Endothelial cell of umbilical vein (primary cell): ENCODE data around the gene NAV2. TPM values are rescaled to one million over a fixed set of nuclear protein-coding genes. Genes with fewer than 3 reads are reported as not detected.

Experiments
- BruUV-seq: library from RNA; stranded (reverse); fragments of 400-500 nt; replicated peaks from 2 replicates; lab custom pipeline; 2021; lab: Mats Ljungman, UMichigan
- CTCF ChIA-PET: fragments of 300-600, 350-600 bp; sonication (Branson Sonifier 250); formaldehyde crosslinking; loops from one replicate; lab custom pipeline; 2021; ENCODE audit warnings: antibody characterized with exemption, inconsistent platforms; lab: Charles Lee
- POLR2A ChIA-PET: fragments of 300-600, 350-600 bp; sonication (Branson Sonifier 250); formaldehyde crosslinking; loops from one replicate; lab custom pipeline; 2021; ENCODE audit warnings: antibody characterized with exemption, inconsistent platforms; lab: Charles Lee
- DNase-seq: peaks from one replicate; pipeline ENCODE4 v3.0.0-alpha.2; 2011; ENCODE audit warnings: low read depth, low spot score
- FAIRE-seq: peaks from 2 replicates; lab custom pipeline; 2011; peaks lifted over from hg19 to GRCh38; lab: Jason Lieb, UNC
- H2AFZ ChIP-seq: 2 replicates; pipeline ENCODE4 v1.6.0; 2012; ENCODE audit warnings: low read depth, low read length, control low read depth, inconsistent platforms
- H3K27ac ChIP-seq: 2 replicates; pipeline ENCODE4 v1.5.1; 2011; ENCODE audit warnings: low read depth, mild to moderate bottlenecking, control low read depth, low read length, moderate library complexity; ENCODE audit not compliant: insufficient read depth
- H3K27me3 ChIP-seq, 2 experiments: 2 replicates each; pipeline versions ENCODE4 v1.6.0 to v1.6.1; 2011; ENCODE audit warnings: low read length in 2 of 2, mixed read lengths in 1 of 2; ENCODE audit not compliant: control insufficient read depth in 2 of 2, insufficient read depth in 2 of 2
- H3K36me3 ChIP-seq, 2 experiments: 2 replicates in 1 of 2; 3 replicates in 1 of 2; pipeline ENCODE4 v1.5.1; 2011; ENCODE audit warnings: low read length in 2 of 2, mild to moderate bottlenecking in 1 of 2, moderate library complexity in 1 of 2; ENCODE audit not compliant: control insufficient read depth in 2 of 2, insufficient read depth in 2 of 2; ENCODE audit errors: extremely low read depth in 1 of 2
- H3K4me1 ChIP-seq: 3 replicates; pipeline ENCODE4 v1.5.1; 2011; ENCODE audit warnings: mild to moderate bottlenecking, low read length; ENCODE audit not compliant: control insufficient read depth, insufficient read depth; ENCODE audit errors: extremely low read depth
- H3K4me2 ChIP-seq: 2 replicates; pipeline ENCODE4 v1.6.1; 2011; ENCODE audit warnings: low read length, control low read depth, mixed read lengths; ENCODE audit not compliant: insufficient read depth
- H3K4me3 ChIP-seq, 3 experiments: fragments of 200-600 bp in 1 of 3; sonication (generic), shearing (Covaris generic) in 1 of 3; replicated peaks in 1 of 3; 2 replicates each; pipeline ENCODE4 v1.5.1; 2011 to 2016; ENCODE audit warnings: control low read depth in 3 of 3, low read length in 3 of 3, mild to moderate bottlenecking in 2 of 3, inconsistent platforms in 1 of 3, low read depth in 1 of 3, moderate library complexity in 1 of 3; ENCODE audit not compliant: insufficient read depth in 1 of 3
- H3K79me2 ChIP-seq: 2 replicates; pipeline ENCODE4 v1.6.0; 2012; ENCODE audit warnings: low read length, inconsistent platforms; ENCODE audit not compliant: control insufficient read depth, insufficient read depth
- H3K9ac ChIP-seq: replicated peaks from 2 replicates; pipeline ENCODE3; 2011; ENCODE audit warnings: low read length, control low read depth; ENCODE audit not compliant: insufficient read depth; ENCODE audit errors: extremely low read depth
- H3K9me1 ChIP-seq: replicated peaks from 3 replicates; pipeline ENCODE4 v1.6.0; 2011; ENCODE audit warnings: mild to moderate bottlenecking, low read length; ENCODE audit not compliant: control insufficient read depth, insufficient read depth; ENCODE audit errors: extremely low read depth
- H3K9me3 ChIP-seq: replicated peaks from 2 replicates; pipeline ENCODE4 v1.5.1; 2012; ENCODE audit warnings: low read length, inconsistent platforms; ENCODE audit not compliant: control insufficient read depth, insufficient read depth
- H4K20me1 ChIP-seq: replicated peaks from 2 replicates; pipeline ENCODE3; 2011; ENCODE audit warnings: mild to moderate bottlenecking, low read length; ENCODE audit not compliant: control insufficient read depth, insufficient read depth; ENCODE audit errors: extremely low read depth
- CTCF ChIP-seq, 2 donors: IDR thresholded peaks; 1 replicate in 1 of 2; 2 replicates in 1 of 2; pipeline ENCODE4 v1.5.1; 2011; ENCODE audit warnings: low read length in 2 of 2, mild to moderate bottlenecking in 2 of 2, moderate library complexity in 2 of 2, control low read depth in 1 of 2, inconsistent platforms in 1 of 2, low read depth in 1 of 2; ENCODE audit not compliant: insufficient read depth in 1 of 2; ENCODE audit errors: extremely low read depth in 1 of 2
- FOS ChIP-seq: IDR thresholded peaks from 2 replicates; pipeline ENCODE4 v1.6.1; 2011; ENCODE audit warnings: mild to moderate bottlenecking, low read length, moderate library complexity, borderline replicate concordance; ENCODE audit not compliant: insufficient read depth
- GATA2 ChIP-seq: IDR thresholded peaks from 2 replicates; pipeline ENCODE4 v1.7.0; 2011; ENCODE audit warnings: low read depth, mild to moderate bottlenecking, moderate library complexity, mixed read lengths, low read length; ENCODE audit not compliant: insufficient read length, insufficient read depth
- MAX ChIP-seq: IDR thresholded peaks from 2 replicates; pipeline ENCODE4 v1.6.1; 2011; ENCODE audit not compliant: insufficient read depth, insufficient read length
- MYC ChIP-seq: IDR thresholded peaks from one replicate; pipeline ENCODE4 v1.6.1; 2011; ENCODE audit warnings: mild to moderate bottlenecking, low read depth, low read length
- POLR2A ChIP-seq: IDR thresholded peaks from 2 replicates; pipeline ENCODE4 v1.6.1; 2012; ENCODE audit warnings: low read depth, mild to moderate bottlenecking, control low read depth, low read length
- POLR2AphosphoS5 ChIP-seq: IDR thresholded peaks from 2 replicates; pipeline ENCODE4 v1.6.1; 2012; ENCODE audit warnings: low read depth, mild to moderate bottlenecking, control low read depth, low read length, moderate library complexity; ENCODE audit not compliant: insufficient read depth
- dilution Hi-C: fragments of 300-500 bp; cut with MboI; formaldehyde crosslinking; loops from one replicate; pipeline ENCODE4 v1.15.0; 2019; ENCODE audit warnings: low sequenced_read_pairs; ENCODE audit not compliant: extremely low pct_ligation_motif_present
- intact Hi-C: fragments of 100-400 bp; cut with micrococcal nuclease; formaldehyde crosslinking; loops from one replicate; pipeline ENCODE4 v1.10.0; 2022
- polyA plus RNA-seq, 4 experiments: library from polyadenylated mRNA; depleted of rRNA in 3 of 4; stranded (reverse) in 3 of 4; unstranded in 1 of 4; fragments of >200 nt; gene quantifications; 2 replicates each; pipeline versions ENCODE4 v1.2.1 to v1.2.3, GENCODE V29; 2011 to 2012; ENCODE audit warnings: missing spikeins in 1 of 4
- total RNA-seq: library from RNA; stranded (reverse); gene quantifications from 2 replicates; pipeline ENCODE4 v1.2.3, GENCODE V29; 2021

NAV2 gene
- total and polyA plus RNA-seq, 2 donors (not counting 3 experiments of a cell fraction or from before 2014, with no cell fraction given) = 10.9 to 68.0 TPM

- Histone ChIP-seq H3K79me2 (peaks cover 22% of the 10 kb centered on the region), H3K4me2 (no peak overlapping the region), H3K36me3 (no peaks in the 10 kb centered on the region), H3K9me1 (no peaks in the 10 kb centered on the region), H4K20me1 (no peaks in the 10 kb centered on the region), H3K27ac (no peak overlapping the region), H3K4me1 (peaks cover 20% of the 10 kb centered on the region), H3K9ac (no peak overlapping the region), H2AFZ (no peak overlapping the region), H3K4me3 (no peak overlapping the region), H3K9me3 (no peaks in the 10 kb centered on the region), H3K27me3 (no peaks in the 10 kb centered on the region)
- CTCF ChIA-PET = no interaction called here
- DNase-seq (no peak), FAIRE-seq (no peak)
- no TSS peak for BruUV-seq
- POLR2A ChIA-PET = no interaction called here
- TF ChIP-seq POLR2A (no peak), MAX (no peak), GATA2 (no peak), FOS (no peak), MYC (no peak), CTCF (IDR thresholded peaks at IDR 0.05; ENCODE audit: extremely low read depth in 1 of 2, insufficient read depth in 1 of 2, low read depth in 1 of 2, low read length in 2 of 2) (no peak), POLR2AphosphoS5 (no peak)
- intact Hi-C loops = no loop called here
- dilution Hi-C loops = no loop called here
These were observed 262.2 kb downstream of the NAV2 start for GRCh38 chr11:19974886-19975285.
